ENCODE data around the gene CNN1.
"Not testable (repeated sequence)": the region's sequence is repeated elsewhere in the genome, so short reads cannot be mapped to it uniquely, and the experiment has no call there.

CNN1 gene

GRCh38 chr19:11534948-11535347 is 3.7 kb upstream of the CNN1 start:
- DNase-seq, result peak in 1 of 3 experiments; percentile 6

DNA sequence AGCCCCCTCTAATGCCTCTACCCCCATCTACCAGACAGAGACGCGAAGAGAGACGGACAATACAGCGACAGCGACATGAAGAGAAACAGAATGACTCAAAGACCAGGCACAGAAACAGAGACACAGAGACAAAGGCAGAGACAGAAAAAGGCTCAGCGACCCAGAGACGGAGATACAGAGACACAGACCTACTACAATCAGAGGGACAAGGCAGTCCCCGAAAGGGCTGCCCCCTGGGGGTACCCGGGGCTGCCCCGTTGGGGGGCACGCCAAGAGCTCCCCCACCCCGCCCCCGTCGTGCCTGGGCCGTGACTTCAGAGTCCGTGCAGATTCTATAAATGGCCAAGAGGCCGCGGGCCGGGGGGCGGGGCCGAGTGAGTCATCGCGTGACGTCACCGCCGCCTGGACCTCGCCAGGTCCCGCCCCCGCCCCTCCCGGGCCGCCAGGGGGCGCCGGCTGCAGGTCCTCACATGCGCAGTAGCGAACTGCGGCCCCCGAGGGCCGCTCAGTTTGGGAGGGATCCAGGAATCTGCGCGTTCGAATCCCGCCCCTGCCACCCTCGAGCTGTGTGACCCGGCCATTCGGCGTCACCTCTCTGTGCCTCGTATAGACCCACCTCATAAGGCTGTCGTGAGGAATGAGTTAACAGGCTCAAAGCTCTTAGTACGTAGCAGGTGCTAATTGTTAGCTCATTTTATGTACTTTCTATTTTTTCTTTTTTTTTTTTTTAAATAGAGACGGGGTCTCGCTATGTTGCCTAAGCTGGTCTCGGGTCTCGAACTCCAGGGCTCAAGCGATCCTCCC is 2.7 kb upstream of the CNN1 start:
- peak; percentile 72 to 84 (median 73) for DNase-seq

DNA sequence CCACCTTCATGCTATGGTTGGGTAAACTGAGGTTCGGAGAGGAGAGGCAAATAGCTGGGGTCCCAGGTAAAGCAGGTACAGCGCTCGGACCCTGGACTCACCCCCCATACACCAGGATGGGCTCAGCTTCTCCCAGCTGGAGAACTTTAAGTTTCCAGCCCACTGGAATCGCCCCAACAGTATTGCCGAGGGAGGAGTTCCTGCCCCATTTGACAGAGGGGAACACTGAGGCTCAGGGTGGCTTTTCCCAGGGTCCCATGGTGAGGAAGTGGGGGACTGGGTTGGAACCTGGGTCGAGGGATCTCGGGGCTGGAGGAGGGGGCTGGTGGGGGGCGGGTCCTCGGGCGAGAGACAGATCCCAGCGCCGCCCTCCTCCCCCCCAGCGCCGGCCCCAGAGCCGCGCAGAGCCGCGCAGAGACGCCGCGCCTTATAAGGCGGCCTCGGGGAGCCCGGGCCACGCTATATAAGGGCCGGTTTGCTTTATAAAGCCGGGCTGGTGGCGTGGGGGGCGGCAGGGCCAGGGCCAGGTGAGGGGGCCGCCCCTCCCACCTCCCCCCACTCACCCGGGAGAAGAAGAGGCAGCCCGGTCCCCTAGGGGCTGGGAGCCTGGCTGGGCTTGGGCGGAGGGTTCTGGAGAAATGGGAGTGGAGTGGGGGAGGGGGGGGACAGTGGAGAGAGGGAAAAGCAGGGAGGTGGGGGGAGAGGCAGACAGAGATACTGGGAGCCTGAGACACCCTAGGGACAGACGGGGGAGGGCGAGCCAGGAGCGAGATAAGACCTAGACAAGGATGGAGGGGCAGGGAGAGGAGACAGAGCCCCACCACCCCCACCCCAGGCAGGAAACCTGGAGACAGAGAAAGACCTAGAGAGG is 1.1 kb downstream of the CNN1 start:
- DNase-seq, result peak in 2 of 3 experiments; percentile 61 to 66

DNA sequence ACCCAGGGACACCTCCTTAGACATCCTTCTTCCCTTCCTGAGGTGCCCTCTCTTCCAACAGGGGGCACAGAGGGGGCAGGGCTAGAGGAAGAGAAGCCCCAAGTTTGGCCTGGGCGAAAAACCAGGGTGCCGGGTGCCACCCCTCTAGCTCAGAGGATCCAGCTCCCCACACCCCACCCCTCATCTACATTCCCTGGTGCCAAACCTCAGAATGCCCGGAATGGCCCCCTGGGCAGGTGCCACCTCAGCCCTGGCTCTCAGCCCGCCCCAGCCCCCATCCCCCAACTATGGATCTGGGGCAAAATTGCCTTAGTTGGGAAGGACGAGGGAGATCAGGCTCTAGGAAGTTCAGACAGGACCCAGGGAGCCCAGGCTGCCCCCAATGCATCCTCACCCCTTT is 2.0 kb downstream of the CNN1 start:
- no peak for DNase-seq

GRCh38 chr19:11541238-11541637 is 2.6 kb downstream of the CNN1 start:
- DNase-seq, result no peak

- DNase-seq, result no peak
Measured at GRCh38 chr19:11547929-11548700, 9.5 kb downstream of the CNN1 start.

DNA sequence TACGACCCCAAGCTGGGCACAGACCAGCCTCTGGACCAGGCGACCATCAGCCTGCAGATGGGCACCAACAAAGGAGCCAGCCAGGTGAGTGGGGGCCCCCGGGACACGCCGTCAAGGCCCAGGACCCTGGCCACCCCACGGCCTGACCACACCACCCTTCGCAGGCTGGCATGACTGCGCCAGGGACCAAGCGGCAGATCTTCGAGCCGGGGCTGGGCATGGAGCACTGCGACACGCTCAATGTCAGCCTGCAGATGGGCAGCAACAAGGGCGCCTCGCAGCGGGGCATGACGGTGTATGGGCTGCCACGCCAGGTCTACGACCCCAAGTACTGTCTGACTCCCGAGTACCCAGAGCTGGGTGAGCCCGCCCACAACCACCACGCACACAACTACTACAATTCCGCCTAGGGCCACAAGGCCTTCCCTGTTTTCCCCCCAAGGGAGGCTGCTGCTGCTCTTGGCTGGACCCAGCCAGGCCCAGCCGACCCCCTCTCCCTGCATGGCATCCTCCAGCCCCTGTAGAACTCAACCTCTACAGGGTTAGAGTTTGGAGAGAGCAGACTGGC is 10.8 kb downstream of the CNN1 start:
- DNase-seq, result no peak

GRCh38 chr19:11550265-11550664 is 11.6 kb downstream of the CNN1 start:
- DNase-seq, result no peak

DNA sequence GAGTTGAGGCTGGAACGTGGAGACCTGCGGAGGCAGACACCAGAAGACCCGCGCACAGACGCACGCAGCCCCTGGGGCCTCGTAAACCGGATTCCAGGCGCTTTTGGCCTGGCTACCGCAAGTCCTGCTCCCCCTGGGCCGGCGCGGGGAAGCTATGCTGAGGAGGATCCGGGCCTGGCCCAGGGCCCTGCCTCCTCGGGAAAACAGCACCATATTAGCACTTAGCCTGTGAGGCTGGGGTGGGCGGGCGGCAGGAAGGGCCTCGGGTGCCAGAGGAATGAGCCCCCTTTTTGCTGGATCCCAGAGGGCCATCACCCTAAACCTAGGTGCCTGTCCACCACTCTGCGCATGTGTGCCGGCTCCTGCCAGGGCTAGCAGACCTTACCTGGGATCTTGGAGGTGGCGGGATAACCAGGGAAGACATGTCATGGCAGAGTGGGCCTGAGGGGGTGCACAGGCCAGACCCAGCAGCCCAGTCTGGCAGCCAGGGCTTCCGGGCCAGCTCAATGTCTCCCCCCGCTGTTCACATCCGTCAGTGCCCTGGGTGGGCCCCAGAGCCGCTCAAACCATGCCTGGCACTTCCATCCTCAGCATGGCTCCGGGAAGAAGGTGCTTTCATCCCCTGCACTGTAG is 13.1 kb downstream of the CNN1 start:
- no peak for DNase-seq

DNA sequence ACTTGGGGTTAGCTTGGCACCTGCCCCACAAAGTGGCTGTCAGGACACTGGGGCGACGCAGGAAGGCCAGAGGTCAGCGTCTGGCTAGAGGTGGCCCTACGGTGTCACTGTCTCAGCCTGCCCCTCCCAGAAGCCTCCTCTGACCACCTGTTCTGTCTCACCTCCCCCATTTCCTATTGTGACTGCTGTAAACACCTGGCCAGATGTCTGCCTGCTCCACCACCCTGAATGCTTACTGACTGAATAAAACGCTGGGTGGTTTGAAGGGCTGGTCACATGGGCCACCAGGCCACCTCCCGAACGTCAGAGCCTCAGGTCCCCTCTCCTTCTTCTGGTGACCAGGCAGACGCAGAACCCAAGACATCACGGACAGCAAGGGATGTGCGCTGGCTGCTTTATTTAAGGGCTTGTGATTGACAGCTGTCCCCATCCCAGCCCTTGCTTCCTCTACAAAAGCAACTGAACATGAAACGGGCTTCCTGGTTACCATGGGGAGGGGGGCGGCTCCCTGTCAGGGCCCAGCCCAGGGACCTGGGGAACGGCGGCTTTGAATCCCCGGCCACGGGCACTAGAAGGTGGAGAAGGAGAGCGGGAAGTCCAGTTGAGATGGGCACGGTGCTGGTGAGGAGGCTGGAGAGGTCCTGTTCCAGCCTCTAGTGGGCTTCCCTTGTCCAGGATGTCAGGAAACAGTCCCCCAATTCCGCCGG is 14.2 kb downstream of the CNN1 start:
- DNase-seq, result no peak

DNA sequence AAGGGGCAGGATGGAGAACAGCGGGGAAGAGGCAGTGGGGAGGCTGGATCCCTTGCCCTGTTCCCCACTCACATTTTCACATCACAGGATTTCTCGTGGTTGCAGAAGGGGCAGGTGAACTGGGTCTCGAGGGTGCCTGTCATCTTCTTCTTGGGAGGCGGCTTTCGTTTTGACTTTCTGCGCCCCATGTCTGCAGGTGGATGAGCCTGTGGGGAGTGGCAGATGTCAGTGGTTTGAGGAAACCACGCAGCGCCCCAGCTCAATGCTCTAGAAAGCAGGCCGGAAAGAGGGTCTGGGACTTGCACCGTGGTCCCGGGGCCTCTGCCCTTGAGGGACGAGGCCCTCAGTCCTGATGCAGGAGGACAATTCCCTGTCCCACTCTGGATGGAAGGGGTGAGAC is 15.5 kb downstream of the CNN1 start:
- DNase-seq, result no peak

DNA sequence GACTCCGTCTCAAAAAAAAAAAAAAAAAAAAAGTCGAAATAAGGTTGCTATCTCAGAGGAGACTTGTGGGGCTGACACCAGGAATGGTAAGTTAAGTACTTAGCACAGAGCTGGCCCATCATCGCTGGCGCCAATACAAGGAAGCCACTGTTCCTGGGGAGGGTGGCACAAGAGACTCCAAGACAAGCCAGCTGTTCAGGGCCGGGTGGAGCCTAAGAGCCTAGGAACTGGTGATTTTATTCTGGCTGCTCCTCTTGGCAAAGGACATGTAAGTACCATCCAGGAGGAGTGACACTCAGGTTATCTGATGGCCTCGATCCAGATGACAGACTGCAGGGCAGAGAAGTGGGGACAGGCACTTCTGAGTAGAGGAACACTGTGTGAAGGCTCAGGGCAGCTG is 16.6 kb downstream of the CNN1 start:
- DNase-seq, result no peak

DNA sequence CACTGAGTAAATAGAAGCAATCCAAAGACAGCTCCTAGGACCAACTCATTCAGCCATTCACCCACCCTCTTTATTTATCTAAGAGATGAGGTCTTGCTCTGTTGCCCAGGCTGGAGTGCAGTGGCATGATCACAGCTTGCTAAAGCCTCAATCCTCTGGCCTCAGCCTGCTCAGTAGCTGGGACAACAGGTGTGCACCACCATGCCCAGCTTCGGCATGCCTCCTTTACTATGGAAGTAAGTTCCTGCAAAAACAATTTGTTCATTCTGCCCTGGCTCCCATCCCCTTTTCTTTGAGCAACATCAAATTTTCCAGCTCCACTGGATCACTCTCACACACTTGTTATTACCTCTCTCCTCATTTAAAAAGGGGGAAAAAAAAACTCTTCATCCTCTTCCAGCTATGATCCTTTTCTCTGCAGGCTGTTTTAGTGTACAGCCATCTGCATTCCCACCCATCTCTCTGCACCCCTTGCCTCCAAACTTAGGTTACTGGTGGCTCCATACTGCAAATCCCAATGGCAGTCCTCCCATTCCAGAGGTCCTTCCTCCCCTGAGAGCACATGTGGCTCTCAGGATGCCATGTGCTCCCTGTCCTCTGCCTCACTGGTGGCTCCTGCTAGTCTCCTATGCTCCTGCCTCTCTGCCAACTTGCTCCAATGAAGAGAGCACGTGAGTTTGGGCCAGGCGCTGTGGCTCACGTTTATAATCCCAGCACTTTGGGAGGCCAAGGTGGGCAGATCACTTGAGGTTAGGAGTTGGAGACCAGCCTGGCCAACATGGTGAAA is 18.2 kb downstream of the CNN1 start:
- DNase-seq, result no peak

GRCh38 chr19:11558881-11559828 is 20.5 kb downstream of the CNN1 start, which contains the start of gene ELOF1:
ELOF1 (minus strand) TSS chr19:11559230; CDS start chr19:11554347, 4,883 bp downstream.
- DNase-seq, result peak; percentile 93 to 99 (median 98)

GRCh38 chr19:11560404-11561051 is 21.9 kb downstream of the CNN1 start:
- peak; percentile 33 to 78 (median 44) for DNase-seq

DNA sequence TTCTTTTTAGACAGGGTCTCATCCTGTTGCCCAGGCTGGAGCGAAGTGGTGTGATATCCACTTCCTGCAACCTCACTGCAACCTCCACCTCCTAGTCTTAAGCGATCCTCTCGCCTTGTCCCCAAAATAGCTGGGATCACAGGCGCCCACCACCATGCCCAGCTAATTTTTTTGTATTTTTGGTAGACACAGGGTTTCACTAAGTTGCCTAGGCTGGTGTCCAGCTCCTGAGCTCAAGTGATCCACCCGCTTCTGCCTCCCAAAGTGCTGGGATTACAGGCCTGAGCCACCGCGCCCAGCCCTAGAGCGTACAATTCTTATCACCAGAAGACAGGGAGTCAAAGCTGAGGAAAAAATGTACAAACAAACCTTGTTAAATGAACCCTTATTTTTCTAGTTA is 24.9 kb downstream of the CNN1 start:
- no peak for DNase-seq

GRCh38 chr19:11564082-11564807 is 25.6 kb downstream of the CNN1 start:
- DNase-seq, result not testable (repeated sequence)

GRCh38 chr19:11565649-11565980 is 27.0 kb downstream of the CNN1 start:
- not testable (repeated sequence) for DNase-seq

All from NCI-H1417 (cell line).